OCI-LY1 (cell line): Measurements from ENCODE around the gene CACNA2D4.

Experiments used
- H2AFZ ChIP-seq: fragments of 200-600 bp; sonication (generic), shearing (Covaris generic); 2 replicates; pipeline ENCODE4 v1.6.0; 2014; ENCODE audit warnings: antibody characterized with exemption, mild to moderate bottlenecking, low read length
- H3F3A ChIP-seq: fragments of 200-600 bp; sonication (generic), shearing (Covaris generic); 2 replicates; pipeline ENCODE4 v1.6.0; 2014; ENCODE audit warnings: mild to moderate bottlenecking, antibody characterized with exemption, low read length, moderate library complexity; ENCODE audit not compliant: insufficient read depth
- H3K27ac ChIP-seq: fragments of 200-600 bp; sonication (generic); 2 replicates; pipeline ENCODE4 v1.5.1; 2014; ENCODE audit warnings: low read length, mixed run types, mild to moderate bottlenecking, low read depth; ENCODE audit not compliant: poor library complexity, severe bottlenecking
- H3K27me3 ChIP-seq: fragments of 200-600 bp; sonication (generic); 2 replicates; pipeline ENCODE4 v1.6.0; 2014; ENCODE audit warnings: antibody characterized with exemption, mild to moderate bottlenecking, low read length, moderate library complexity; ENCODE audit not compliant: insufficient read depth
- H3K36me3 ChIP-seq: fragments of 200-600 bp; sonication (generic); 2 replicates; pipeline ENCODE4 v1.6.1; 2014; ENCODE audit warnings: mild to moderate bottlenecking, antibody characterized with exemption, low read length, moderate library complexity, mixed read lengths; ENCODE audit not compliant: insufficient read depth
- H3K4me1 ChIP-seq: fragments of 200-600 bp; sonication (generic); 2 replicates; pipeline ENCODE4 v1.5.1; 2014; ENCODE audit warnings: mild to moderate bottlenecking, low read length, moderate library complexity; ENCODE audit not compliant: insufficient read depth, severe bottlenecking
- H3K4me2 ChIP-seq: fragments of 200-600 bp; sonication (generic), shearing (Covaris generic); 2 replicates; pipeline ENCODE4 v1.6.1; 2014; ENCODE audit warnings: low read length
- H3K4me3 ChIP-seq: fragments of 200-600 bp; sonication (generic); 2 replicates; pipeline ENCODE4 v1.5.1; 2014; ENCODE audit warnings: low read length, low read depth, mild to moderate bottlenecking, mixed read lengths; ENCODE audit not compliant: poor library complexity, severe bottlenecking
- H3K79me2 ChIP-seq: fragments of 200-600 bp; shearing (Covaris generic); 2 replicates; pipeline ENCODE4 v1.6.1; 2016; ENCODE audit warnings: mixed run types, low read length, mixed read lengths; ENCODE audit not compliant: insufficient read depth
- H3K9ac ChIP-seq: fragments of 200-600 bp; sonication (generic), shearing (Covaris generic); 2 replicates; pipeline ENCODE4 v1.6.1; 2014; ENCODE audit warnings: mild to moderate bottlenecking, low read length, mixed read lengths
- H3K9me2 ChIP-seq: fragments of 200-600 bp; sonication (generic), shearing (Covaris generic); 2 replicates; pipeline ENCODE4 v1.6.1; 2014; ENCODE audit warnings: low read depth, mild to moderate bottlenecking, low read length, mixed read lengths
- H3K9me3 ChIP-seq: fragments of 200-600 bp; shearing (Covaris generic); 2 replicates; pipeline ENCODE4 v1.6.1; 2014; ENCODE audit warnings: low read length, mixed read lengths
- H4K20me1 ChIP-seq: fragments of 200-600 bp; sonication (generic), shearing (Covaris generic); 2 replicates; pipeline ENCODE4 v1.6.0; 2016; ENCODE audit warnings: mild to moderate bottlenecking, low read length; ENCODE audit not compliant: insufficient read depth
- CTCF ChIP-seq: fragments of 200-600 bp; sonication (generic), shearing (Covaris generic); IDR thresholded peaks from 2 replicates; pipeline ENCODE4 v1.5.1; 2017; ENCODE audit warnings: mild to moderate bottlenecking, antibody characterized with exemption, low read length, moderate library complexity, mixed read lengths
- EZH2 ChIP-seq: fragments of 200-600 bp; sonication (generic), shearing (Covaris generic); IDR thresholded peaks from 2 replicates; pipeline ENCODE4 v1.8.0; 2017; ENCODE audit warnings: borderline replicate concordance, mixed run types, mild to moderate bottlenecking, antibody characterized with exemption, low read length, moderate library complexity, mixed read lengths

CACNA2D4 gene

GRCh38 chr12:1918081-1918883, at the start of gene CACNA2D4:
Gene CACNA2D4, minus strand, starts transcription at chr12:1918652. Its CDS starts 179 bp downstream, at chr12:1918473.
- no peak for TF ChIP-seq CTCF
- no peak for TF ChIP-seq EZH2
- Histone ChIP-seq H3K4me3 (no peak within 1 kb of the TSS), H3K9me2 (no peaks in the 10 kb centered on the region), H3K4me2 (no peak within 1 kb of the TSS), H3K4me1 (peaks cover 8% of the 10 kb centered on the region), H3K27me3 (no peaks in the 10 kb centered on the region; the same call in none of the 2 replicates), H3K9me3 (no peaks in the 10 kb centered on the region), H3K36me3 (no peaks in the 10 kb centered on the region), H3K79me2 (no peaks in the 10 kb centered on the region), H3K9ac (no peak within 1 kb of the TSS), H3F3A (no peaks in the 10 kb centered on the region), H4K20me1 (no peaks in the 10 kb centered on the region), H2AFZ (no peak within 1 kb of the TSS), H3K27ac (no peak within 1 kb of the TSS)

- H2AFZ ChIP-seq = no peak overlapping the region
- no peaks in the 10 kb centered on the region for H3K36me3 ChIP-seq
- H3K4me3 ChIP-seq = no peak overlapping the region
- H3K27me3 ChIP-seq = no peaks in the 10 kb centered on the region
- H3K9me2 ChIP-seq = no peaks in the 10 kb centered on the region
- no peaks in the 10 kb centered on the region for H3K9me3 ChIP-seq
- no peaks in the 10 kb centered on the region for H3K79me2 ChIP-seq
- no peak overlapping the region for H3K27ac ChIP-seq
- no peaks in the 10 kb centered on the region for H3F3A ChIP-seq
- TF ChIP-seq EZH2 (no peak), CTCF (no peak)
- H3K9ac ChIP-seq = no peak overlapping the region
- no peak overlapping the region for H3K4me2 ChIP-seq
- H4K20me1 ChIP-seq = no peaks in the 10 kb centered on the region
- H3K4me1 ChIP-seq = no peaks in the 10 kb centered on the region
Observed at GRCh38 chr12:1966561-1967226, 48.2 kb upstream of the CACNA2D4 start.

- no peaks in the 10 kb centered on the region for H3K79me2 ChIP-seq
- no peak for TF ChIP-seq EZH2
- no peak for TF ChIP-seq CTCF
- H3K9ac ChIP-seq = no peak overlapping the region
- H3K36me3 ChIP-seq = no peaks in the 10 kb centered on the region
- no peaks in the 10 kb centered on the region for H3K9me2 ChIP-seq
- H3K27me3 ChIP-seq = no peaks in the 10 kb centered on the region
- H3K4me3 ChIP-seq = no peak overlapping the region
- no peak overlapping the region for H2AFZ ChIP-seq
- no peak overlapping the region for H3K27ac ChIP-seq
- H3K4me1 ChIP-seq = no peaks in the 10 kb centered on the region
- no peaks in the 10 kb centered on the region for H3K9me3 ChIP-seq
- no peaks in the 10 kb centered on the region for H3F3A ChIP-seq
- H4K20me1 ChIP-seq = no peaks in the 10 kb centered on the region
- H3K4me2 ChIP-seq = no peak overlapping the region
Observed at GRCh38 chr12:1965916-1966315, 47.5 kb upstream of the CACNA2D4 start.
